ENCODE data around the gene SLC25A42.
"Not testable (repeated sequence)": the region's sequence is repeated elsewhere in the genome, so short reads cannot be mapped to it uniquely, and the experiment has no call there.

The SLC25A42 gene

DNA sequence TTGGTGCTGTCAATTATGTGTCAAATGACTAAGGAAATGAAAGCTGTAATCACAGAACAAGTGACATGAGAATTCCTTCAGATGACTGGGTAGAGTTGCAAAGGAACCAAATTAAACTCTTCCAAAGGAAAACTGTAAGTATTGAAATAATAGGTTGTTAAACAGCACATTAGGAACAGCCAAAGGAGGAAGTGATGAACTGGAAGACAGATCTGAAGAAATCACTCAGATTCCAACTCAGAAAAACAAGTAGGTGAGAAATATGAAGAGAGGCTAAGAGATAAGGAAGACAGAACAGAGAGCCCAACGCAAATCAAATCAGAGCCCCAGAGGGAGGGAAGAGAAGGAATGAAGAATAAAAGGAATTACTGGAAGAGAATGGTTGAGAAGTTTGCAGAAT, 59.1 kb downstream of the SLC25A42 start:
- no peak for DNase-seq (ENCODE audit: insufficient read length, low spot score)
- FAIRE-seq = no peak
- TF ChIP-seq, protein P1, sequence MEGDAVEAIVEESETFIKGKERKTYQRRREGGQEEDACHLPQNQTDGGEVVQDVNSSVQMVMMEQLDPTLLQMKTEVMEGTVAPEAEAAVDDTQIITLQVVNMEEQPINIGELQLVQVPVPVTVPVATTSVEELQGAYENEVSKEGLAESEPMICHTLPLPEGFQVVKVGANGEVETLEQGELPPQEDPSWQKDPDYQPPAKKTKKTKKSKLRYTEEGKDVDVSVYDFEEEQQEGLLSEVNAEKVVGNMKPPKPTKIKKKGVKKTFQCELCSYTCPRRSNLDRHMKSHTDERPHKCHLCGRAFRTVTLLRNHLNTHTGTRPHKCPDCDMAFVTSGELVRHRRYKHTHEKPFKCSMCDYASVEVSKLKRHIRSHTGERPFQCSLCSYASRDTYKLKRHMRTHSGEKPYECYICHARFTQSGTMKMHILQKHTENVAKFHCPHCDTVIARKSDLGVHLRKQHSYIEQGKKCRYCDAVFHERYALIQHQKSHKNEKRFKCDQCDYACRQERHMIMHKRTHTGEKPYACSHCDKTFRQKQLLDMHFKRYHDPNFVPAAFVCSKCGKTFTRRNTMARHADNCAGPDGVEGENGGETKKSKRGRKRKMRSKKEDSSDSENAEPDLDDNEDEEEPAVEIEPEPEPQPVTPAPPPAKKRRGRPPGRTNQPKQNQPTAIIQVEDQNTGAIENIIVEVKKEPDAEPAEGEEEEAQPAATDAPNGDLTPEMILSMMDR (IDR thresholded peaks at IDR 0.05; ENCODE audit: insufficient read depth, missing control alignments) = no peak

GRCh38 chr19:19123386-19123785, 59.6 kb downstream of the SLC25A42 start:
- TF ChIP-seq, protein P1 (IDR thresholded peaks at IDR 0.05; ENCODE audit: insufficient read depth, missing control alignments) = no peak
- FAIRE-seq (no peak), DNase-seq (ENCODE audit: insufficient read length, low spot score) (no peak)

- TF ChIP-seq, protein P1 (IDR thresholded peaks at IDR 0.05; ENCODE audit: insufficient read depth, missing control alignments) = no peak
- DNase-seq (ENCODE audit: insufficient read length, low spot score) = no peak
- no peak for FAIRE-seq
Measured at GRCh38 chr19:19126102-19126501, 62.3 kb downstream of the SLC25A42 start.

GRCh38 chr19:19131989-19132388, 68.2 kb downstream of the SLC25A42 start:
- TF ChIP-seq, protein P1 (IDR thresholded peaks at IDR 0.05; ENCODE audit: insufficient read depth, missing control alignments) = no peak
- DNase-seq (ENCODE audit: insufficient read length, low spot score) = no peak
- no peak for FAIRE-seq

GRCh38 chr19:19132912-19133311, 69.1 kb downstream of the SLC25A42 start:
- TF ChIP-seq, protein P1 (IDR thresholded peaks at IDR 0.05; ENCODE audit: insufficient read depth, missing control alignments) = no peak
- FAIRE-seq (no peak), DNase-seq (ENCODE audit: insufficient read length, low spot score) (no peak)

- DNase-seq (ENCODE audit: insufficient read length, low spot score) (no peak), FAIRE-seq (no peak)
- TF ChIP-seq, protein P1 (IDR thresholded peaks at IDR 0.05; ENCODE audit: insufficient read depth, missing control alignments) = no peak
Measured at GRCh38 chr19:19133985-19134384, 70.2 kb downstream of the SLC25A42 start.

DNA sequence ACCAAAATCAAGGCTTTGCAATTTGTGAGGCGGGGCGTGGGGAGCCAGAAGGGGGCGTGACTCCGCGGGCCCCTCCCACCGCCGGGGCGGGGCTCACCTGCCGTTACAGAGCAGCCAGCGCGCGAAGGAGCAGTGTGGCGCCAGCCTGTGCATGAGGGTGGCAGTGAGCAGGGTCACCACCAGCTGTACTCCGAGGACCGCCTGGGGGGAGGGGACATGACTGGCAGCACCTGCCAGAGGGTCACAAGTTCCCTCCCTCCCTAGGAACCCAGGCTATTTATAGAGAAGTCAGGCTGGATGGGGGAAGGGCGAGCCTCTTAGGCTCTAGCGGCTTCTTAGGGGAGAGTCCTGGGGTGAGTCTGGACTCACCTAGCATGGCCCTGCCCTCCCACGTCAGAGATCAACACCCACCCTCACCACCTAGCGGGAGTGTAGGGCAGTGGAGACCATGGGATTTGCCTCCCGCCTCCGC, 70.9 kb downstream of the SLC25A42 start:
- TF ChIP-seq, protein P1 (IDR thresholded peaks at IDR 0.05; ENCODE audit: insufficient read depth, missing control alignments) = no peak
- FAIRE-seq = no peak
- DNase-seq (ENCODE audit: insufficient read length, low spot score) = no peak

GRCh38 chr19:19135713-19136112, 71.9 kb downstream of the SLC25A42 start:
- not testable (repeated sequence) for DNase-seq (ENCODE audit: insufficient read length, low spot score); FAIRE-seq
